Choroid plexus epithelial cell (primary cell): ENCODE data around the gene GLYR1.
A peak's percentile ranks its signal among the peaks of the same experiment; 100 is the strongest.

Experiments
- DNase-seq: peaks from one replicate; pipeline ENCODE4 v3.0.0-alpha.2; 2010; ENCODE audit warnings: low read depth
- H3K4me3 ChIP-seq: 2 replicates; pipeline ENCODE4 v1.5.1; 2011; ENCODE audit warnings: low read depth, mild to moderate bottlenecking, control low read depth, low read length, moderate library complexity
- TF ChIP-seq, protein P1 (sequence below): conservative IDR thresholded peaks from 2 replicates; pipeline ENCODE4 v1.5.1; 2011; ENCODE audit warnings: low read depth, mild to moderate bottlenecking, control low read depth, inconsistent platforms, low read length, moderate library complexity

The GLYR1 gene

DNA sequence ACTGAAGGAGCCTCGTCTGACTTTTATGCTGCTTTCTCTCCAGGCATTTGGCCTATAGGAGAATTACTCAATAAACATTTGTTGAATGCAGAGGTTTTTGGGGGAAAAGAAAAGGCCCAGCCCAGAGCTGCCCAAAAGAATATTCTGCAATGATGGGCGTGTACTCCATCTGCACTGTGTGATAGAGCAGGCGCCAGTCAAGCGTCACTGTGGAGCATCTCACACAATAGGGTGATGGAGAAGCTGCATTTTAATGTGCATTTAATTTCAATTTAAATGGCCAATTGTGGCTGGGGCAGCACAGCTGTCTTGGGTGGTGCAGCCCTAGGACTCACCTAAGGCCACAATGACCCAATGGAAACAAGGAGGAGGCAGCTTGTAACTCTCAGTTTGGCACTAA, 20.6 kb downstream of the GLYR1 start:
- TF ChIP-seq, protein P1, sequence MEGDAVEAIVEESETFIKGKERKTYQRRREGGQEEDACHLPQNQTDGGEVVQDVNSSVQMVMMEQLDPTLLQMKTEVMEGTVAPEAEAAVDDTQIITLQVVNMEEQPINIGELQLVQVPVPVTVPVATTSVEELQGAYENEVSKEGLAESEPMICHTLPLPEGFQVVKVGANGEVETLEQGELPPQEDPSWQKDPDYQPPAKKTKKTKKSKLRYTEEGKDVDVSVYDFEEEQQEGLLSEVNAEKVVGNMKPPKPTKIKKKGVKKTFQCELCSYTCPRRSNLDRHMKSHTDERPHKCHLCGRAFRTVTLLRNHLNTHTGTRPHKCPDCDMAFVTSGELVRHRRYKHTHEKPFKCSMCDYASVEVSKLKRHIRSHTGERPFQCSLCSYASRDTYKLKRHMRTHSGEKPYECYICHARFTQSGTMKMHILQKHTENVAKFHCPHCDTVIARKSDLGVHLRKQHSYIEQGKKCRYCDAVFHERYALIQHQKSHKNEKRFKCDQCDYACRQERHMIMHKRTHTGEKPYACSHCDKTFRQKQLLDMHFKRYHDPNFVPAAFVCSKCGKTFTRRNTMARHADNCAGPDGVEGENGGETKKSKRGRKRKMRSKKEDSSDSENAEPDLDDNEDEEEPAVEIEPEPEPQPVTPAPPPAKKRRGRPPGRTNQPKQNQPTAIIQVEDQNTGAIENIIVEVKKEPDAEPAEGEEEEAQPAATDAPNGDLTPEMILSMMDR = no peak

DNA sequence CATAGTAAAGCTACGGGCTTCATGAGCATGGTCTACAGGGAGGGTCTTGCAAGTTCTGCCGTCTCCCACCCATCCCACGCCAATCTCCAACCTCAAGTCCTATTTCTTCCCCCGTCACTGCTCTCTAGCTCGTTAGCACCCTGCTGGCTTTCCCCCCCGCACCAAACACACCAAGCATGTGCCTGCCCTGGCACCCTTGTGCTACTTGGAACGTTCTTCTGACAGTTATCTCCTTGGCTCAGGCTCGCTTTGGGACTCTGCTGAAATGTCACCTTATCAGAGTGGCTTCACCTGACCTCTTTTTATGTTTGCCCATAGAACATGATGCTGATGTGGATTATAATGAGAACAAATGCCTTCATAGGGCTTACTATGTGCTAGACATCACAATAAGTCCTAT, 21.9 kb downstream of the GLYR1 start:
- TF ChIP-seq, protein P1 = no peak
- DNase-seq = no peak
- no peak overlapping the region for H3K4me3 ChIP-seq

More for the DNA sequence above, 20.6 kb downstream of the GLYR1 start:
- no peak for DNase-seq
- H3K4me3 ChIP-seq = no peak overlapping the region

- no peak for DNase-seq
- H3K4me3 ChIP-seq = no peak overlapping the region
- TF ChIP-seq, protein P1 = no peak
Measured at GRCh38 chr16:4820652-4821051, 26.4 kb downstream of the GLYR1 start.

DNA sequence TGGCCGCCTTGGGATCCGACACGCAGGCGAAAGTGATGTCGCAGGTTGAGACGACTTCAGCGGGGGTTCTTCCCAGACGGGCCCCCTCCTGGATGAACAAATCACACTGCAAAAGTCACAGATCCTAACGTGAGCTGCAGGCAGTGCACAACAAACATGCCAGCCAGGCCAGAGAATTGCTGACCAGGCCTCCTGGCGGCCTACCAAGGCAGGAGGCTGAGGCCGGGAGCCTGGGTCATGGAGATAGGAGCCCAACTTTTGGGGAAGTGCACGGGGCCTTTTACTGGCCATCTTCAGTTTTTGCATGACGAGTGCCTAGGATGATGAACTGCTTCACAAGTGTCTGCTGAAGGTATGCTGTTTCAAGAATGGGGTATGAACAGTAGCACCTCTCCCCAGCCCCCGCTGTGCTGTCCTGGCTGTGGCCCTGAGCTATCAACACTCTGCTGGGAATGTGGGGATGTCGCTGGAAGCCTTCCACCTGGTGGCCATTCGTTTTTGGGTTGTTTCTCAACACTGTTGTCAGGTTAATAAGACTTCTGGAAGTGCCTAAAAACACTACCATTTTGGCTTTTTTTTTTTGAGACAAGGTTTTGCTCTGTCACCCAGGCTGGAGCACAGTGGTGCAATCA, 32.4 kb downstream of the GLYR1 start:
- TF ChIP-seq, protein P1 = peak; percentile 25
- H3K4me3 ChIP-seq = no peak overlapping the region
- DNase-seq = peak; percentile 20

DNA sequence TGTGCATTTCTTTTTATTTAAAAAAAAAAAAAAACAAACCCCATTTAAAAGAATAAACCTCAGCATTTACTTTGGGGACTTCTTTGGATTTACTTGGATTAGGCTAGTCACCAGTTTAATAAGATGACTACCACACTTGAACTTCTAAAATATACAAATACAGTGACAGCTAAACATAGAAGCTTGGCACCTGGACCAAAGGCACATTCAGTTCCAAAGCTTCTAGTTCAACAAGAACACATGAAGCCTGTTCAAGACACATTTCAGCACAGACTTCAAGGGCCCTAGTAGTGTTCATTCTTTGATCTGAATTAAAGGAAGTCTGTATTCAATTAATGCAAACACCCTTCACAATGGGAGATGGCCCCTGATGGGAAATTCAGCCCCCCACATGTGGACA, 33.0 kb downstream of the GLYR1 start:
- H3K4me3 ChIP-seq = no peak overlapping the region
- TF ChIP-seq, protein P1 = no peak
- DNase-seq = no peak

DNA sequence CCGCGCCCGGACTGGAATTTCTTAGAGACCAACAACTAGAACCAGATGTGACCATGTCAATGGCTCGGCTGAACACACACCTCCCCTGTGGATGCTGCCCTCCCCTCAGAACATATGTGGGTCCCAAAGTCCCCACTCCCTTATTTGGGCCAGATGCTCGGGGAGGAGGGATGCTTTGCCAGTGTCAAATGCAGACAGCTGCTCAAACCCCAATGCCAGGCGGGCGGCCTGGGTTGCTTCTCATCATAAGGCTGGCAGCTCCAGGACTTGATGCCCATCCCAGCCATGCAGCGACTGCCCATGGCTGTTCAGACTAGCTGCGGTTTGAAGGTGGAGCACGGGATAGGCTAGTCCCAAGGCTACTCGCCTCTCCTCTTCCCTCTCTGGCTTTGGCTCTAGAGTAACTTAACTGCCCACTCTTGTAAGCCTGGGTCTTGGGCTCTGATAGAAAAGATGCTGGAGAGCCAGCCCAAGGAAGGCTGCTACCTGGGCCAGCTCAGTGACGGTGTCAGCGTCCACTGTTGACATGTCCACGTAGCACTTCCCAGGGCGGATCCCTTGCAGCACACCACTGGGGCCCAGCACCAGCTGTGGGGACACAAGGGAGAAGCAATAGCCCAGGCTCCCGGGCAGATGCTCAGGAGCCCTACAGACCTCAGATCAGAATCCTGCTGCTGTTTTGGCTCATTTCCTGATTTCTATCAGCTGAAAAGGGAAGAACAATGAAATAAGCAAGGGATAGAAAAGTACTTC, 33.7 kb downstream of the GLYR1 start:
- no peak overlapping the region for H3K4me3 ChIP-seq
- TF ChIP-seq, protein P1 = no peak
- DNase-seq = no peak

- no peak overlapping the region for H3K4me3 ChIP-seq
- TF ChIP-seq, protein P1 = no peak
- DNase-seq = no peak
Measured at GRCh38 chr16:4811773-4812172, 35.3 kb downstream of the GLYR1 start.
